OCI-LY1 (cell line): ENCODE measurements around the gene PFDN6.

Experiments
- CTCF ChIP-seq: fragments of 200-600 bp; sonication (generic), shearing (Covaris generic); IDR thresholded peaks from 2 replicates; pipeline ENCODE4 v1.5.1; 2017; ENCODE audit warnings: mild to moderate bottlenecking, antibody characterized with exemption, low read length, moderate library complexity, mixed read lengths
- EZH2 ChIP-seq: fragments of 200-600 bp; sonication (generic), shearing (Covaris generic); IDR thresholded peaks from 2 replicates; pipeline ENCODE4 v1.8.0; 2017; ENCODE audit warnings: borderline replicate concordance, mixed run types, mild to moderate bottlenecking, antibody characterized with exemption, low read length, moderate library complexity, mixed read lengths

- TF ChIP-seq EZH2: no peak
- TF ChIP-seq CTCF: no peak
These were observed 38.7 kb upstream of the PFDN6 start for GRCh38 chr6:33250731-33251130.
